Endothelial cell of hepatic sinusoid (primary cell): Measurements from ENCODE around the gene ARMH1.
"Not testable (repeated sequence)": the region's sequence is repeated elsewhere in the genome, so short reads cannot be mapped to it uniquely, and the experiment has no call there.

Source experiments
- in situ Hi-C: cut with HindIII; loops from 2 replicates; pipeline ENCODE4 v1.10.0; 2017; ENCODE audit warnings: low sequenced_read_pairs

The ARMH1 gene

DNA sequence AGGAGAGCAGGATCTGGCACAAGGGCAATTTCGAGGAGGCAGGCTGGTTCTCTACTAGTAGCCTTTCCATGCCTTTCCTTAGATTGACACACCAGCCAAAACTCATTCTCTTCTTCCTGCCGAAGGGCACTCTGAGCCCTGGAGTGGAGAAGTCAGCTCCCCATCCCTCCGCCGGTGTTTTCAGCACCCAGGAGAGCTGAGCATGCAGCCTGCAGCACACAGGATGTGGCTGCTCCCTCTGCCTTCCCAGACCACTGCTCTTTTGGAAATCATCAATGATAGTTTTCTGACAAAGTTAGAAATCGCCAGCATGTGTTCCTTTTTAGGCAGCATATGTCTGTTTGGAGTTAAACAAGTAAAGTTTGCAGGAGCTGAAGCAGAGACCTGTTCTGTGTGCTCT lies 44.8 kb downstream of the ARMH1 start:
- in situ Hi-C loops, result no loop called here

DNA sequence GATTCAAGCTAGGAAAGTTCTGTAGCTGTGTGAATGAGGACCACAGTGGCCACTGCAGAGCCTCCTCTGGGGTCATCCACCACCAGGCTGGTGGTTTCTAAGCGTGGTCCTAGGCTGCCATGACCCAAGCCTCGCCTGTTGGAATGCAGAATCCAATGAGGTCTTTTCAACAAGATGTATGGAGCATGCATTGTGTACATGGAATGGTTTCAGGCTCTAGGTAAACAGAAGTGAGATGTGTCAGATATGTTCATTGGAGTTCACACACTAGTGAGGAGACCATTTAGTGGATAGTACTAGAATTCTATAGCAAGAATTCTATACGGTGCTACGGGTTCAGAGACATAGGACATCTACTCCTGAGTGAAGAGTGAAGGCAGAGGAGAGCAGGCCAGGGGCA lies 45.8 kb downstream of the ARMH1 start:
- in situ Hi-C loops, result no loop called here

DNA sequence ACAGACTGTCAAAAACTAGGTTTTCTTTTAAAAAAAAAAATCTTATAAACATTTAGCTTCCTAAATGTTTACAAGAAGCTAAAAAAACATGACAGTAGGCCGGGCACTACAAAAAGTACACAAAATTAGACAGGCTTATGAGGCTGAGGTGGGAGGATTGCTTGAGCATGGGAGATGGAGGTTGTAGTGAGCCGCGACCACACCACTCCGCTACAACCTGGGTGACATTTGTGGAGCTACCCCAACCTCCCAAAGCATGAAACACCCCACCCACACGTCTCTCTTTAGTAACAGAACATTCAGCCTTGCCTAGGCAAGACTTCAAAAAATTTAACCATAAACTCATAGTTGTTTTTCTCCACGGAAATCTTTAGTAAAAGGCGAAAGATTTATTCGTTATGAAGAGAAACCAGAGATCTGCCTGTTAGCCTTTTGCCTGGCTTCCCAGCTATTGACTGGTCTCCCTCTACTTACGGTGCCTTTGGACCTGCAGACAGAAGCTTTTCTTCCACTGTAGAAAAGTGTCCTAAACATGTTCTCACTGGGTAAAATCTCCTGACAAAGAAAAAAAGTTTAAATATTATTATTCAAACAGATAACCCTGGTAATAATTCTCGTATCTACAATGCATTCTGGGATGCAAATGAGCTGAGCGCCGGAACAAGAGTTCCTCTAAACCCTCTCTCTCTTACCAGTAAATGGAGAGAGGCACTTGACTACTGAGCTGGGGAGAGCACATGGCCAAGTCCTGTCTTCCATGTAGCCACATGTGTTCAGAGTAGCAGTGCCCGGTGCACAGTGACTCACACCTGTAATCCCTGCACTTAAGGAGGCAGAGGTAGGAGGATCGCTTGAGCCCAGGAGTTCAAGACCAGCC lies 47.2 kb downstream of the ARMH1 start:
- in situ Hi-C loops, result no loop called here

DNA sequence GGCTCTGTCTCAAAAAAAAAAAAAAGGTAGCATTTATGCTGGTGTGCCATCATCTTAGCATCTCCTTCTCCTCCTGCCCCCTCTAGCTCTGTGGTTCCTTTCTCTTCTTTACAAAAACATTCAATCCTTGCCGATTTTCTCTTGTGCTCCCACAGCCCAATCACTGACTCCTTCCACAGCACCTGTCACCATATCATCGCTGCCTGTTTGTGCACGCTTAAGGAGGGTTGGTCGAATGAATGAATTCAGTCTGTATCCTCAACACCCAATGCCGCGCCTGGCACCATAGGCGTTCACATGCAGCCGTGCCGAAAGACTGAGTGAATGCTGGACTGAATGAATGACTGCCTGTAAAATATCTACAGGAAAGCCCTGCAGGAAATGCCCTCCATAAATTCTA lies 48.5 kb downstream of the ARMH1 start:
- in situ Hi-C loops, result no loop called here

- in situ Hi-C loops, result no loop called here
Measured at GRCh38 chr1:44723496-44724295, 49.2 kb downstream of the ARMH1 start.

GRCh38 chr1:44724296-44724954 lies 49.9 kb downstream of the ARMH1 start:
- in situ Hi-C loops, result no loop called here

DNA sequence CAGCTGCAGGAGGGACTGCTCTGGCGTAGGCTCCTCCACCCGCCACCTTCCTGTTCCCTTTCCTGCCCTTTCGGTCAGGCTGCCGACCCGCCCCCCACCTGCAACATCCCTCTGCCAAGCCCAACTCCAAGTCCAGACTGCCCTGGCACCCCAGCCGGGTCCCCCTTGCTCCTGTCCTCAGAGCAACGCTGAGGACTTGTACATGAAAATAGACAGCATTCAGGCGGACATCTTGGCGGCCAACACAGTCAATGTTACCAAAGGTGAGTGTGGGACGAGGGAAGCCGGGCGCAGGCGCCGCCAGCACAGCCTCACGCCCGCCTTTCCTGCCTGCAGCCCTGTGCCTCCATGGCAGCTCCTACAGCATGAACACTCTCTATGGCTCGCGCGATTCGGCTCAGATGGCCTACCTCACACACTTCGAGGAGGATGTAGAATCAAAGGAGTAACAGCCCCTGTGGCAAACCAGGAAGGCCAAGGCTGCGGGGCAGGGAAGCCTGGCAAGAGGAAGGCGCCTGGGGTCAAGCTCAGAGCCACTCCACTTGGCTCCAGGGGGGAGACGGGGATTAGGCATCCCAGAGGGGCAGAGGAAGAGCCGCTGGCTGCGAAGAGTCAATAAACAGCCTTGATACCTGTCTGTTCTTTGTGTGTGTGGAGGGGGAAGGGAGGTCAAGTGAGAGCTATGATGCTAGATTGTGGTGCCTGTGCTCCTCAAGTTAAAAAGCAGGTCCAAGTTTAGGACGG lies 50.6 kb downstream of the ARMH1 start:
- in situ Hi-C loops, result loop anchor here (5.0 kb wide), 1 partner anchor 52 kb away; the partner anchor contains the start of gene RPS8

DNA sequence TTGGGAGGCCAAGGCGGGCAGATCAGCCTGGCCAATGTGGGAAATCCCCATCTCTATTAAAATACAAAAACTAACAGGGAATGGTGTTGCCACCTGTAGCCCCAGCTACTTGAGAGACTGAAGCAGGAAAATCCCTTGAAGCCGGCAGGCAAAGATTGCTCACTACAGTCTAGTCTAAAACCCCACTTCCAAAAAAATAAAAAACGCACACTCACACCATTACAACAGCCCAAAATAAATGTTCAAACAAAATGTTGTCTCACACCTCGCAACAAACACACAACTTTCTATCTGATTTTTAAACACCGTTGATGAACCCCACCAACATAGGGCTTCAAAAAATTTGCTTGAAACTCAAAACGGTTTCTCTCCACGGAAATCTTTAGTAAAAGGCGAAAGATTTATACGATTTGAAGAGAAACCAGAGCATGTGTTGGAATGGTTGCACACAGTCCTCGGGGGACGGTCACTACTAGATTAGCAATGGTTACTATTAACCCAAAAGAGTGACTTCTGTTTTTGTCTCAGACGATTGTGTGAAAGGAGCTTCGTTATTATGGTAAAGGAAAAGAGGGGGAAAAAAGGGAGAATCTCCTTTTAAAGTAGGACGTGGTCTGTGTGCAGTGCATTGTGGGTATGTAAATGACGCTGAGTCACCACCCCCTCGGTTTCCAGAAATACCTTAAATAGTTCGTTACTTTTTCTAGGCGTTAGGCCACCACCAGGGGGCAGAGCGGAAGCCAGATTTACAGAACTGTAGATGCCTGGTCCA lies 56.4 kb downstream of the ARMH1 start, which contains the start of gene RNU5D-1:
TSS of gene RNU5D-1 (minus strand) at position 430 of the 772 bp plus-strand sequence.
- in situ Hi-C loops, result no loop called here

GRCh38 chr1:44733365-44733764 lies 58.9 kb downstream of the ARMH1 start:
- in situ Hi-C loops, result no loop called here

- in situ Hi-C loops, result no loop called here
Measured at GRCh38 chr1:44733784-44734183, 59.3 kb downstream of the ARMH1 start.

GRCh38 chr1:44735992-44736391 lies 61.5 kb downstream of the ARMH1 start:
- in situ Hi-C loops, result no loop called here

- in situ Hi-C loops, result not testable (repeated sequence)
Measured at GRCh38 chr1:44738953-44739306, 64.4 kb downstream of the ARMH1 start.

DNA sequence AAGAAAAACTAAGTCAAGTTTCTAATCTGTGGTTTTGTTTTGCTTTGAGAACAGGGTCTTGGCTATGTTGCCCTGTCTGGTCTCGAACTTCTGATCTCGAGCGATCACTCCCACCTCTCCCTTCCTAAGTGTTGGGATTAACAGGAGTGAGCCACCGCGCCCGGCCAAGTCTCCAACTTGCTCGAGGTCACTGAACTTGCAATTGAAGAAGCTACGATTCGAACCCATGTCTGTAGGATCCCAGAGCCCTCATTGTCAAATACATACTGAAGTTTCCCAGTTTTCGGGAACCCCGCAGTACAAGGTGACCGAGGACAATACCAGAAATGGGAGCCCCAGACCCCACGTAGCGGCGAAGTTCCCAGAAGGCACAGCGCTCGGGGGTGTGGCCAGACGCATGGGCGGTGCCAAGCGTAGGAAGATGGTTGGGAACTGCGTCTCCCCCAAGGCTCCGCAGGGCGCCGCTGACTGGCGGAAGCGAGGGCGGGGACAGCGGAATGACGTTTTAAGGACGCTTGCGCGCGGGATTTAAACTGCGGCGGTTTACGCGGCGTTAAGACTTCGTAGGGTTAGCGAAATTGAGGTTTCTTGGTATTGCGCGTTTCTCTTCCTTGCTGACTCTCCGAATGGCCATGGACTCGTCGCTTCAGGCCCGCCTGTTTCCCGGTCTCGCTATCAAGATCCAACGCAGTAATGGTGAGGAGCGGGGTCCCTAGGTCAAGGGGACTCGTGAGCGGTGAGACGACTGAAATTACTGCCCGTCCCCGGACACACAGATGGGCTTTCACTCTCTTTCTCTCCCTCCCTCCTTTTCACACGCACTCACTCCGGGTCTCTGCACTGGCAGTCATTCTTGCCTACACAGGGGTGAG lies 65.0 kb downstream of the ARMH1 start, which contains the start of gene KIF2C:
TSS of gene KIF2C (plus strand) at position 531 of the 872 bp plus-strand sequence. CDS start at position 627, 96 bp downstream.
- in situ Hi-C loops, result no loop called here

DNA sequence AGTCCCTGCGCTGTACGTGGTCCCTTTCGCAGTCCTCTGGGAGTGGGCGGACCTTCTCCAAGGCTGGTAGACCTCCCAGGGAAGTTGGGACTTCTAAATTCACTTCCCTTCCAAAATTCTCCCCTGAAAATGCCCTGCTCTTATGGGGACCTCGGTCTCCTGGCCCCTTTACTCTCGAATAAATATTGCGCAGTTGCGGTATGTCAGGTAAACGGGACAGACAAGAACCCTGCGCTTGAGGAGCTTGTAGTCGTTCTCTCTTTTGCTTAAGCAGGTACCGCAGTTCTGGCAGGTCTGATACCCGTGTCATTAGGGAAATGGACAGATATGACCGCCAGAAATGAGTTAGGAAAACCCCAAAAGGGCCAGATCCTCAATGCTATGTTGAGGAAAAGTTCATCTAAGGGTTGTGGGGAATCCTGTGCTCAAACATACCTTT lies 65.7 kb downstream of the ARMH1 start:
- in situ Hi-C loops, result no loop called here

DNA sequence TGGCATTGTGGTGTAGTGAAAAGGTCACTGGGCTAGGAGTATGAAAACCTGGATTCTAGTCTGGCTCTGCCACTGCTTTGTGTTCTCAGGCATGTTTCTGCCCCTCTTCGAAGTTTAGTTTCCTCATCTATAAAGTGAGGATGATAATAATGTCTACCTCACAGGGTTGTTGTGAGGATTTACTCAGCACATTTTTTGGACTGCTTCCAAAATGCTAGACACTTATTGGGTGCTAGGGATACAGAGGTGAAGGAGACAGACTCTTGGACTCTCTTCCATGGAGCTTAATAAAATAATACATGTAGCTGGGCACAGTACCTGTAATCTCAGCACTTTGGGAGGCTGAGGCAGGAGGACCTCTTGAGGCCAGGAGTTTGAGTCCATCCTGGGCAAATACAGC lies 68.7 kb downstream of the ARMH1 start:
- in situ Hi-C loops, result no loop called here

- in situ Hi-C loops, result no loop called here
Measured at GRCh38 chr1:44747878-44748277, 73.4 kb downstream of the ARMH1 start.

GRCh38 chr1:44757420-44757819 lies 82.9 kb downstream of the ARMH1 start:
- in situ Hi-C loops, result no loop called here

DNA sequence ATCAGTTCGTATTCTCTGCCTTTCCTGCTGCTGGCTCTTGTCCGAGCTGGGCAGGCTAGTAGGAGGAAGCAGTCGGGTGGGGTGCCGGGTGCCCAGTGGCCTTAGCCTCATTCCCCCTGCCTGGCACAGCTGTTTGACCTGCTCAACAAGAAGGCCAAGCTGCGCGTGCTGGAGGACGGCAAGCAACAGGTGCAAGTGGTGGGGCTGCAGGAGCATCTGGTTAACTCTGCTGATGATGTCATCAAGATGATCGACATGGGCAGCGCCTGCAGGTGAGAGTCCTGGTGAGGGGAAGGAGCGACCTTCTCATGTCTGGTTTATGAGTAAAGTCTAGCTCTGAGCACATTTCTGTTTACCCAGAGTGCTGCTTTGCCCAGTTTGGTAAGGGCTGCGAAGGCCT lies 84.6 kb downstream of the ARMH1 start:
- in situ Hi-C loops, result no loop called here

GRCh38 chr1:44760876-44761275 lies 86.4 kb downstream of the ARMH1 start:
- in situ Hi-C loops, result no loop called here
